IMR-90 (cell line): ENCODE data around the gene PCARE. TPM values are rescaled to one million over a fixed set of nuclear protein-coding genes. Genes with fewer than 3 reads are reported as not detected.

ENCODE experiments used
- ATAC-seq: fragments of 200-7000 bp; cut with Tn5 transposase; 2 replicates; pipeline ENCODE4 v1.9.1; 2020; ENCODE audit warnings: low read depth, mild to moderate bottlenecking, moderate library complexity
- BruUV-seq: library from RNA; stranded (reverse); fragments of 400-500 nt; replicated peaks from 2 replicates; lab custom pipeline; 2021; lab: Mats Ljungman, UMichigan
- CTCF ChIA-PET: fragments of 300-600 bp; formaldehyde crosslinking; extraction: SDS; loops from one replicate; lab custom pipeline; 2021; ENCODE audit warnings: antibody characterized with exemption; lab: Yijun Ruan, JAX
- POLR2A ChIA-PET: fragments of 300-600 bp; sonication (Branson Sonifier 250); formaldehyde crosslinking; loops from one replicate; lab custom pipeline; 2022; ENCODE audit warnings: antibody characterized with exemption; ENCODE audit not compliant: unreplicated experiment; lab: Charles Lee
- DNase-seq: peaks from one replicate; pipeline ENCODE4 v3.0.0; 2013
- H2AFZ ChIP-seq: replicated peaks from 2 replicates; pipeline ENCODE3; 2013; ENCODE audit warnings: low read length, mild to moderate bottlenecking; ENCODE audit not compliant: poor library complexity
- H2AK5ac ChIP-seq: 2 replicates; pipeline ENCODE4 v1.6.1; 2013; ENCODE audit warnings: low read depth, low read length, inconsistent platforms
- H2AK9ac ChIP-seq: replicated peaks from 2 replicates; pipeline ENCODE3; 2013; ENCODE audit warnings: mild to moderate bottlenecking, low read depth, low read length, moderate library complexity; ENCODE audit not compliant: poor library complexity
- H2BK120ac ChIP-seq: 2 replicates; pipeline ENCODE4 v1.6.1; 2013; ENCODE audit warnings: low read depth, low read length, inconsistent platforms
- H2BK15ac ChIP-seq: 3 replicates; pipeline ENCODE4 v1.6.1; 2013; ENCODE audit warnings: low read depth, low read length, inconsistent platforms
- H2BK20ac ChIP-seq: 2 replicates; pipeline ENCODE4 v1.6.1; 2013; ENCODE audit warnings: low read depth, mild to moderate bottlenecking, inconsistent platforms, low read length, moderate library complexity
- H2BK5ac ChIP-seq: 2 replicates; pipeline ENCODE4 v1.6.1; 2013; ENCODE audit warnings: mild to moderate bottlenecking, low read depth, low read length, inconsistent platforms; ENCODE audit not compliant: poor library complexity, severe bottlenecking
- H3K14ac ChIP-seq: replicated peaks from 2 replicates; pipeline ENCODE4 v1.6.1; 2013; ENCODE audit warnings: low read depth, low read length, inconsistent platforms
- H3K18ac ChIP-seq: 2 replicates; pipeline ENCODE4 v1.6.1; 2013; ENCODE audit warnings: low read depth, low read length, control low read depth
- H3K23ac ChIP-seq: 2 replicates; pipeline ENCODE4 v1.6.1; 2013; ENCODE audit warnings: low read depth, low read length, inconsistent platforms
- H3K27ac ChIP-seq: 2 replicates; pipeline ENCODE4 v1.5.1; 2013; ENCODE audit warnings: mild to moderate bottlenecking, control low read depth, low read length; ENCODE audit not compliant: insufficient read depth
- H3K27me3 ChIP-seq: 2 replicates; pipeline ENCODE4 v1.6.1; 2013; ENCODE audit warnings: low read length; ENCODE audit not compliant: control insufficient read depth, insufficient read depth
- H3K36me3 ChIP-seq: 2 replicates; pipeline ENCODE4 v1.6.1; 2013; ENCODE audit warnings: low read length, mixed read lengths; ENCODE audit not compliant: control insufficient read depth, insufficient read depth
- H3K4ac ChIP-seq: 2 replicates; pipeline ENCODE4 v1.6.1; 2013; ENCODE audit warnings: low read depth, low read length, inconsistent platforms
- H3K4me1 ChIP-seq: 2 replicates; pipeline ENCODE4 v1.6.1; 2013; ENCODE audit warnings: low read length, mixed read lengths; ENCODE audit not compliant: control insufficient read depth, insufficient read depth
- H3K4me2 ChIP-seq: 2 replicates; pipeline ENCODE4 v1.6.1; 2013; ENCODE audit warnings: low read depth, mild to moderate bottlenecking, control low read depth, low read length, moderate library complexity
- H3K4me3 ChIP-seq: 2 replicates; pipeline ENCODE4 v1.5.1; 2013; ENCODE audit warnings: low read depth, mild to moderate bottlenecking, control low read depth, low read length, moderate library complexity; ENCODE audit not compliant: insufficient read depth
- H3K56ac ChIP-seq: 2 replicates; pipeline ENCODE4 v1.6.1; 2013; ENCODE audit warnings: low read length, inconsistent platforms; ENCODE audit not compliant: insufficient read depth; ENCODE audit errors: extremely low read depth
- H3K79me1 ChIP-seq, 2 experiments: 2 replicates each; pipeline ENCODE4 v1.6.1; 2013; ENCODE audit warnings: low read length in 2 of 2, inconsistent platforms in 1 of 2, low read depth in 1 of 2
- H3K9ac ChIP-seq: 2 replicates; pipeline ENCODE4 v1.6.1; 2013; ENCODE audit warnings: low read depth, low read length, control low read depth
- H3K9me1 ChIP-seq: 2 replicates; pipeline ENCODE4 v1.6.1; 2013; ENCODE audit warnings: low read length, inconsistent platforms; ENCODE audit not compliant: insufficient read depth
- H3K9me3 ChIP-seq: 2 replicates; pipeline ENCODE4 v1.6.1; 2013; ENCODE audit warnings: low read length; ENCODE audit not compliant: control insufficient read depth, insufficient read depth
- H4K20me1 ChIP-seq: 2 replicates; pipeline ENCODE4 v1.6.1; 2013; ENCODE audit warnings: low read length, inconsistent platforms; ENCODE audit not compliant: insufficient read depth
- H4K5ac ChIP-seq: 2 replicates; pipeline ENCODE4 v1.6.1; 2013; ENCODE audit warnings: mild to moderate bottlenecking, low read depth, low read length, control low read depth
- H4K8ac ChIP-seq, 2 experiments: 2 replicates each; pipeline ENCODE4 v1.6.1; 2013; ENCODE audit warnings: low read depth in 2 of 2, low read length in 2 of 2, control low read depth in 1 of 2, inconsistent platforms in 1 of 2
- H4K91ac ChIP-seq: 2 replicates; pipeline ENCODE4 v1.6.1; 2013; ENCODE audit warnings: low read depth, low read length, inconsistent platforms; ENCODE audit not compliant: insufficient read depth
- CHD1 ChIP-seq: IDR thresholded peaks from 2 replicates; pipeline ENCODE4 v1.6.1; 2012; ENCODE audit warnings: low read depth, low read length, improper control_type of control experiment
- CTCF ChIP-seq: conservative IDR thresholded peaks from 2 replicates; pipeline ENCODE4 v1.5.1; 2012; ENCODE audit warnings: mild to moderate bottlenecking, low read depth, low read length, improper control_type of control experiment
- FOS ChIP-seq: fragments of 150-350 bp; IDR thresholded peaks from 2 replicates; pipeline ENCODE4 v1.6.1; 2016; ENCODE audit warnings: low read depth, low read length
- MAFK ChIP-seq: IDR thresholded peaks from 2 replicates; pipeline ENCODE4 v1.6.1; 2012; ENCODE audit warnings: low read depth, low read length, improper control_type of control experiment
- MAZ ChIP-seq: IDR thresholded peaks from 2 replicates; pipeline ENCODE4 v1.6.1; 2012; ENCODE audit warnings: low read depth, mild to moderate bottlenecking, low read length, improper control_type of control experiment, moderate library complexity, borderline replicate concordance
- RAD21 ChIP-seq: IDR thresholded peaks from 2 replicates; pipeline ENCODE4 v1.6.1; 2012; ENCODE audit warnings: low read length, improper control_type of control experiment
- RCOR1 ChIP-seq: IDR thresholded peaks from 2 replicates; pipeline ENCODE4 v1.6.1; 2012; ENCODE audit warnings: mild to moderate bottlenecking, low read length, improper control_type of control experiment; ENCODE audit not compliant: insufficient replicate concordance
- USF2 ChIP-seq: fragments of 150-350 bp; IDR thresholded peaks from 2 replicates; pipeline ENCODE4 v1.6.1; 2017; ENCODE audit warnings: mild to moderate bottlenecking, antibody characterized with exemption, low read length, low read depth
- WGBS, 2 experiments: methylation state at CpG; one replicate each; pipeline versions ENCODE4 v1.1.5 to v1.1.7; 2013; ENCODE audit warnings: missing lambda C conversion rate in 2 of 2; ENCODE audit not compliant: insufficient read length in 1 of 2; ENCODE audit errors: extremely low coverage in 2 of 2; 5-methylcytosine and 5-hydroxymethylcytosine counted together
- dilution Hi-C: fragments of 300-500 bp; cut with HindIII; formaldehyde crosslinking; loops from one replicate; pipeline ENCODE4 v1.14.3; 2018; ENCODE audit warnings: low sequenced_read_pairs; ENCODE audit not compliant: unreplicated experiment
- in situ Hi-C: fragments of 300-500 bp; cut with MboI; formaldehyde crosslinking; loops from 3 replicates; pipeline ENCODE4 v1.14.3; 2019; ENCODE audit warnings: low sequenced_read_pairs, inconsistent platforms, mixed read lengths
- intact Hi-C: fragments of 100-400 bp; cut with micrococcal nuclease; formaldehyde crosslinking; loops from 2 replicates; pipeline ENCODE4 v1.10.0; 2022
- polyA plus RNA-seq, 3 experiments: library from polyadenylated mRNA; depleted of rRNA; stranded (reverse); fragments of >200 nt; gene quantifications; 2 replicates each; pipeline ENCODE4 v1.2.3, GENCODE V29; 2012; ENCODE audit warnings: low replicate concordance in 1 of 3
- total RNA-seq: library from RNA; depleted of rRNA; stranded (reverse); fragments of >200 nt; gene quantifications from 2 replicates; pipeline ENCODE4 v1.2.3, GENCODE V29; 2012

The PCARE gene
- total and polyA plus RNA-seq, 2 of the 4 experiments (the other 2 are of a cell fraction): not detected

GRCh38 chr2:29015701-29016470 lies 58.4 kb downstream of the PCARE start:
- intact Hi-C loops: no loop called here
- peak overlapping the region; percentile 6 for H2AFZ ChIP-seq
- H3K79me1 ChIP-seq: no peaks in the 10 kb centered on the region
- H3K9ac ChIP-seq: no peak overlapping the region
- no peak overlapping the region for H2BK20ac ChIP-seq
- H4K5ac ChIP-seq: no peak overlapping the region
- H2BK5ac ChIP-seq: no peak overlapping the region
- H4K91ac ChIP-seq: no peak overlapping the region
- ATAC-seq (no peak), DNase-seq (no peak)
- no peak overlapping the region for H4K8ac ChIP-seq
- H3K27ac ChIP-seq: no peak overlapping the region
- H3K9me1 ChIP-seq: peaks cover 9% of the 10 kb centered on the region
- no peak overlapping the region for H2BK120ac ChIP-seq
- H3K4me2 ChIP-seq: no peak overlapping the region
- no peak overlapping the region for H3K18ac ChIP-seq
- no peak overlapping the region for H3K23ac ChIP-seq
- H3K14ac ChIP-seq: 0 out of 2 replicates have a peak overlapping the region, but pooled peaks have one; percentile 4
- no peak overlapping the region for H2AK9ac ChIP-seq
- no peaks in the 10 kb centered on the region for H3K9me3 ChIP-seq
- H2AK5ac ChIP-seq: no peak overlapping the region
- no peaks in the 10 kb centered on the region; the same call in 1 of the 2 replicates for H4K20me1 ChIP-seq
- H3K36me3 ChIP-seq: no peaks in the 10 kb centered on the region
- in situ Hi-C loops: no loop called here
- TF ChIP-seq MAFK (no peak), FOS (no peak), RCOR1 (no peak), USF2 (no peak), RAD21 (no peak), CTCF (no peak), CHD1 (no peak), MAZ (no peak)
- H3K27me3 ChIP-seq: peaks cover 7% of the 10 kb centered on the region; the same call in 1 of the 2 replicates
- POLR2A ChIA-PET: no interaction called here
- no peak overlapping the region for H2BK15ac ChIP-seq
- H3K4me1 ChIP-seq: peaks cover 15% of the 10 kb centered on the region
- WGBS, 2 experiments: 89% methylated on average over 9 of the region's 17 CpGs; no CpG with 5 or more reads in 1 of the 2 experiments
- BruUV-seq: no TSS peak
- no peak overlapping the region for H3K4ac ChIP-seq
- no peak overlapping the region for H3K4me3 ChIP-seq
- dilution Hi-C loops: no loop called here
- CTCF ChIA-PET: no interaction called here
- no peak overlapping the region for H3K56ac ChIP-seq
